MM.1S (cell line): ENCODE results near the gene JPH3.

Experiments
- DNase-seq: peaks from one replicate; pipeline ENCODE4 v3.0.0-alpha.2; 2015
- H2AFZ ChIP-seq: fragments of 300-600 bp; sonication (generic); 2 replicates; pipeline ENCODE4 v1.6.0; 2016; ENCODE audit warnings: antibody characterized with exemption, low read length
- H3F3A ChIP-seq: fragments of 300-600 bp; sonication (generic); 2 replicates; pipeline ENCODE4 v1.6.1; 2016; ENCODE audit warnings: mild to moderate bottlenecking, antibody characterized with exemption, low read length, moderate library complexity, mixed read lengths; ENCODE audit not compliant: insufficient read depth
- H3K27ac ChIP-seq: fragments of 300-600 bp; sonication (generic); 2 replicates; pipeline ENCODE4 v1.5.1; 2016; ENCODE audit warnings: mild to moderate bottlenecking, low read length
- H3K27me3 ChIP-seq: fragments of 300-600 bp; sonication (generic); replicated peaks from 2 replicates; pipeline ENCODE4 v1.6.0; 2016; ENCODE audit warnings: low read length; ENCODE audit not compliant: insufficient read depth
- H3K36me3 ChIP-seq: fragments of 300-600 bp; sonication (generic); replicated peaks from 2 replicates; pipeline ENCODE4 v1.6.1; 2016; ENCODE audit warnings: mild to moderate bottlenecking, low read length, mixed read lengths; ENCODE audit not compliant: insufficient read depth
- H3K4me1 ChIP-seq: fragments of 300-600 bp; sonication (generic); 2 replicates; pipeline ENCODE4 v1.6.1; 2016; ENCODE audit warnings: low read length, mixed read lengths
- H3K4me2 ChIP-seq: fragments of 300-600 bp; sonication (generic); 2 replicates; pipeline ENCODE4 v1.6.0; 2016; ENCODE audit warnings: low read depth, low read length
- H3K4me3 ChIP-seq: fragments of 300-600 bp; sonication (generic); 2 replicates; pipeline ENCODE4 v1.5.1; 2016; ENCODE audit warnings: low read length, mixed read lengths
- H3K79me2 ChIP-seq: fragments of 300-600 bp; sonication (generic); 2 replicates; pipeline ENCODE4 v1.6.1; 2016; ENCODE audit warnings: mixed run types, low read length, mixed read lengths
- H3K9ac ChIP-seq: fragments of 300-600 bp; sonication (generic); 2 replicates; pipeline ENCODE4 v1.6.1; 2016; ENCODE audit warnings: low read length, mixed read lengths
- H3K9me2 ChIP-seq: fragments of 300-600 bp; sonication (generic); replicated peaks from 2 replicates; pipeline ENCODE4 v1.6.1; 2016; ENCODE audit warnings: mild to moderate bottlenecking, low read length, mixed read lengths; ENCODE audit not compliant: insufficient read depth
- H3K9me3 ChIP-seq: fragments of 300-600 bp; sonication (generic); replicated peaks from 2 replicates; pipeline ENCODE4 v1.6.1; 2016; ENCODE audit warnings: mild to moderate bottlenecking, low read length, mixed read lengths; ENCODE audit not compliant: insufficient read depth
- H4K20me1 ChIP-seq: fragments of 300-600 bp; sonication (generic); 2 replicates; pipeline ENCODE4 v1.6.1; 2016; ENCODE audit warnings: mild to moderate bottlenecking, low read length, moderate library complexity, mixed read lengths; ENCODE audit not compliant: insufficient read depth
- CTCF ChIP-seq: fragments of 300-600 bp; sonication (generic); IDR thresholded peaks from 2 replicates; pipeline ENCODE4 v1.5.1; 2016; ENCODE audit warnings: antibody characterized with exemption, low read length, mixed read lengths
- EZH2 ChIP-seq: fragments of 300-600 bp; sonication (generic); optimal IDR thresholded peaks from 2 replicates; pipeline ENCODE3; 2017; ENCODE audit warnings: low read depth, mild to moderate bottlenecking, antibody characterized with exemption, low read length, mixed read lengths
- EZH2phosphoT487 ChIP-seq: fragments of 300-600 bp; sonication (generic); IDR thresholded peaks from 2 replicates; pipeline ENCODE4 v1.6.1; 2018; ENCODE audit warnings: antibody characterized with exemption, low read length

JPH3 gene

GRCh38 chr16:87734644-87735043 lies 132.3 kb downstream of the JPH3 start:
- Histone ChIP-seq H3K27me3 (no peaks in the 10 kb centered on the region), H3K27ac (no peak overlapping the region), H3K4me3 (no peak overlapping the region), H3K9me3 (no peaks in the 10 kb centered on the region), H3K4me1 (0 out of 2 replicates have a peak, but pooled peaks cover 3% of the 10 kb centered on the region), H4K20me1 (no peaks in the 10 kb centered on the region; the same call in 1 of the 2 replicates), H3K36me3 (no peaks in the 10 kb centered on the region), H3F3A (peaks cover 3% of the 10 kb centered on the region; the same call in 1 of the 2 replicates), H3K79me2 (peaks cover 6% of the 10 kb centered on the region; the same call in 1 of the 2 replicates), H2AFZ (no peak overlapping the region), H3K9me2 (no peaks in the 10 kb centered on the region), H3K9ac (no peak overlapping the region), H3K4me2 (no peak overlapping the region)
- DNase-seq: no peak
- TF ChIP-seq EZH2phosphoT487 (no peak), EZH2 (no peak), CTCF (no peak)

- no peaks in the 10 kb centered on the region for H3K27me3 ChIP-seq
- no peaks in the 10 kb centered on the region for H3K9me2 ChIP-seq
- 0 out of 2 replicates have a peak, but pooled peaks cover 3% of the 10 kb centered on the region for H3K4me1 ChIP-seq
- peaks cover 3% of the 10 kb centered on the region; the same call in 1 of the 2 replicates for H3F3A ChIP-seq
- no peaks in the 10 kb centered on the region; the same call in 1 of the 2 replicates for H4K20me1 ChIP-seq
- peaks cover 6% of the 10 kb centered on the region; the same call in 1 of the 2 replicates for H3K79me2 ChIP-seq
- H3K9ac ChIP-seq: no peak overlapping the region
- no peak overlapping the region for H3K4me3 ChIP-seq
- TF ChIP-seq EZH2 (no peak), CTCF (no peak), EZH2phosphoT487 (no peak)
- DNase-seq: no peak
- no peaks in the 10 kb centered on the region for H3K36me3 ChIP-seq
- H3K4me2 ChIP-seq: no peak overlapping the region
- H2AFZ ChIP-seq: no peak overlapping the region
- no peaks in the 10 kb centered on the region for H3K9me3 ChIP-seq
- H3K27ac ChIP-seq: no peak overlapping the region
These were observed 133.1 kb downstream of the JPH3 start for GRCh38 chr16:87735270-87736007.

GRCh38 chr16:87736008-87736382 lies 133.7 kb downstream of the JPH3 start:
- no peak overlapping the region for H3K4me3 ChIP-seq
- no peak overlapping the region for H2AFZ ChIP-seq
- H3K9me3 ChIP-seq: no peaks in the 10 kb centered on the region
- H4K20me1 ChIP-seq: no peaks in the 10 kb centered on the region; the same call in 1 of the 2 replicates
- 0 out of 2 replicates have a peak, but pooled peaks cover 3% of the 10 kb centered on the region for H3K4me1 ChIP-seq
- H3K79me2 ChIP-seq: peaks cover 6% of the 10 kb centered on the region; the same call in 1 of the 2 replicates
- H3K4me2 ChIP-seq: no peak overlapping the region
- no peaks in the 10 kb centered on the region for H3K9me2 ChIP-seq
- no peak for DNase-seq
- no peaks in the 10 kb centered on the region for H3K27me3 ChIP-seq
- no peak for TF ChIP-seq EZH2
- no peak for TF ChIP-seq EZH2phosphoT487
- no peak for TF ChIP-seq CTCF
- H3K36me3 ChIP-seq: no peaks in the 10 kb centered on the region
- H3K9ac ChIP-seq: no peak overlapping the region
- H3F3A ChIP-seq: peaks cover 3% of the 10 kb centered on the region; the same call in 1 of the 2 replicates
- H3K27ac ChIP-seq: no peak overlapping the region
